HG02840 (cell line): ENCODE data around the gene MORN3.

ENCODE experiments used
- ATAC-seq: cut with Tn5 transposase; IDR thresholded peaks from one replicate; pipeline ENCODE4 v1.9.1; 2021; ENCODE audit warnings: mild to moderate bottlenecking, moderate library complexity, moderate number of reproducible peaks; ENCODE audit not compliant: unreplicated experiment, low FRiP score

MORN3 gene

DNA sequence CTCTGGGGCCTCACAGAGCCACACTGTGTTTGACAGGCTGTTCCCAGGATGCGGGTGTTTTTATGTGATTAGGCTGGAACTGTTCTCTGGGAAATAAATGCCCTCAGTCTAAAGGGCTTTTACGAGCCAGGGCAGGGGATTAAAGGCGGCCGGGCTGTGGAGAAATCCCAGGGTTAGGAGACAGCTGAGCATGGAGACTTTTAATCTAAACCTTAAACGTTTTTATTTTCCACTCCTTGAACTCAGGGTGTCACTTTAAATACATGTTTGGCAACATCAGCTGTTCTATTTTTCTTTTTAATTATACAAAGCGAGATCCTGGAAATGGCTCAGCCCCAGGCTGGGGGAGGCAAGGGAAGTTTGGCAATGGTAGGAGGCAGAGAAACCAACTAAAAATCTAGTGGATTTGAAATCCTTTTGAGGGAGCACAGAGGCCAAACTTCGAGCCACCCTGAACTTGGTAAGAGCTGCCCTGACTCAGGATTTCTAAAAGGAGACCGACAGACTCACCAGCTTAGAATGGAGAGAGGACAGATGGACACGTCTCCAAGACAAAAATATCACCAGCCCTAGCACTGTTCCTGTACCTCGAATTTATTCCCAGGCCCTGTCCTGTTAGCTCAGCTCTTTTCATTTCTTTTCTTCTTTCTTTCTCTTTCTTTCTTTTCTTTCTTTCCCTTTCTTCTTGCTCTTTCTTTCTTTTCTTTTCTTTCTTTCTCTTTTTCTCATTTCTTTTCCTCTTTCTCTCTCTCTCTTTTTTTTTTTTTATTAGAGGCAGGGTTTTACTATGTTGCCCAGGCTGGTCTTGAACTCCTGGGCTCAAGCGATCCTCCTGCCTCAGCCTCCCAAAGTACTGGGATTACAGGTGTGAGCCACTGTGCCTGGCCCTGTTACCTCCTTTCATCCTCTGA lies 59.0 kb downstream of the MORN3 start:
- no peak for ATAC-seq

DNA sequence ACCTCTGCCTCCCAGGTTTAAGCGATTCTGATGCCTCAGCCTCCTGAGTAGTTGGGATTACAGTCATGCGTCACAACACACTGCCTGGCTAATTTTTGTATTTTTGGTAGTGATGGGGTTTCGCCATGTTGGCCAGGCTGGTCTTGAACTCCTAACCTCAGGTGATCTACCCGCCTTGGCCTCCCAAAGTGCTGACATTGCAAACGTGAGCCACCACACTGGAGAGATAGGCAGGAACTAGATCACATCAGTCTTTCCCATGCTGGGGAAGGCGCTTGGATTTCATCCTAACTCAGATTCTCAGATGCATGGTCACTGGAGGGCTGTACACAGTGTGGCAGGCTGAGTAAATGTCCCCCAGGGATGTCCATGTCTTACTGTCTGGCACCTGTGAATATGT lies 61.2 kb downstream of the MORN3 start:
- no peak for ATAC-seq

DNA sequence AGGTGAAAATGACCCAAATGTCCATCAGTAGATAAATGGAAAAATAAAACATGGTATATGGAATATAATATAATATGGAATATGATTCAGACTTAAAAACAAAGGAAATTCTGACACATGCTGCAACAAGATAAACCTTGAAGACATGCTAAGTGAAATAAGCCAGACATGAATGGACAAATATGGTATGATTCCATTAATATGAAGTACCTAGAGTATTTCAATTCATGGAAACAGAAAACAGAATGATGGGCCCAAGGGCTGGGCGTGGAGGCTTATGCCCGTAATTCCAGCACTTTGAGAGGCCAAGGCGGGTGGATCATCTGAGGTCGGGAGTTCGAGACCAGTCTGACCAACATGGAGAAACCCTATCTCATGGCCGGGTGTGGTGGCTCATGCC lies 65.9 kb downstream of the MORN3 start:
- ATAC-seq = no peak

DNA sequence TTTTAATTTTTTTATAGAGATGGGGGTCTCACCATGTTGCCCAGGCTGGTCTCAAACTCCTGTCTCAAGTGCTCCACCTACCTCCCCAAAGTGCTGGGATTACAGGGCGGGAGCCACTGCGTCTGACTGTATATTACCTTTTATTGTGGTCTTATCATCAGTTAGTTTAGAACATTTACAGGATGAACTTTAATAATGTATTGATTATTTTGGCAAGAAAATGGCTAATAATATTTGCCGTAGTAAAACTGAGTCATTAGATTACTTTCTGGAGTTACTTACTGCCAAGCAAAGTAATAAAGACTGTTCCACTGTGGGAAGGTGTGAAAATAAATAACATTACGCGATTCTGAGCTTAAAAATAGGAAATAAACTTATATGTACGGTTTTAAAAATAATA lies 66.7 kb downstream of the MORN3 start:
- no peak for ATAC-seq

DNA sequence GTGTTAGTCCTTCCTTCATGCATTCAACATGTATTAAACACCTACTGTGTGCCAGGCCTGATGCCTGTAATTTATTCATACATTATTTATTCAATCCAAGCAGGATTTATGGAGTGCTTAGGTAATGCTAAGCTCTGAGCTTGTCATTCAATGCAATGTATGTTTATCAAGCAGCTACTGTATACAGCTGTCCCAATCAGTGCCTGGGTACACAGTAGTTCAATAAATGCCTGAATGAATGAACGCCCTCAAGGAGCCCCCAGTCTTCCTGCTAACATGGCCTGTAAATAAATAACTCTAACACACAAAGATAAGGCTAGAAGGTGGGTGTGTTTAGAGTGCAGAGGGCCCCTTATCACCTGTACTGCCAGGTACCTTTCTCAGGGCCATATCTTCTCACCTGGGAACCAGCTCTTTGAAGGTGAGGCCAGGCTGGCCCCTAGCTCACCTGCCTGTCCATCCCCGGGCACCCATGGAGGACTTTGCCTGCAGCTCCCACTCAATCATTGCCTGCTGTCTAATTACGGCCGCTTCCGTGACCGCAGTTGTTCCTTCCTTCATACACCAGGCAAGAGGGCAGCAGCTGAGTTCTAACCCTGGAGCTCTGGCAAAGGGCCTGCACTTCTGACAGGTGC lies 68.6 kb downstream of the MORN3 start:
- ATAC-seq = no peak
